IPS-18c (cell line): Measurements from ENCODE around the gene STK32A.

Source experiments
- H3K4me3 ChIP-seq: 2 replicates; pipeline ENCODE4 v1.7.0; 2013; ENCODE audit warnings: low read depth, mild to moderate bottlenecking, low read length, moderate library complexity; ENCODE audit not compliant: insufficient read depth
- H3K9me3 ChIP-seq: one replicate; pipeline ENCODE4 v1.6.1; 2013; ENCODE audit warnings: mild to moderate bottlenecking, low read length, moderate library complexity; ENCODE audit not compliant: control insufficient read depth, insufficient read depth

Gene STK32A

DNA sequence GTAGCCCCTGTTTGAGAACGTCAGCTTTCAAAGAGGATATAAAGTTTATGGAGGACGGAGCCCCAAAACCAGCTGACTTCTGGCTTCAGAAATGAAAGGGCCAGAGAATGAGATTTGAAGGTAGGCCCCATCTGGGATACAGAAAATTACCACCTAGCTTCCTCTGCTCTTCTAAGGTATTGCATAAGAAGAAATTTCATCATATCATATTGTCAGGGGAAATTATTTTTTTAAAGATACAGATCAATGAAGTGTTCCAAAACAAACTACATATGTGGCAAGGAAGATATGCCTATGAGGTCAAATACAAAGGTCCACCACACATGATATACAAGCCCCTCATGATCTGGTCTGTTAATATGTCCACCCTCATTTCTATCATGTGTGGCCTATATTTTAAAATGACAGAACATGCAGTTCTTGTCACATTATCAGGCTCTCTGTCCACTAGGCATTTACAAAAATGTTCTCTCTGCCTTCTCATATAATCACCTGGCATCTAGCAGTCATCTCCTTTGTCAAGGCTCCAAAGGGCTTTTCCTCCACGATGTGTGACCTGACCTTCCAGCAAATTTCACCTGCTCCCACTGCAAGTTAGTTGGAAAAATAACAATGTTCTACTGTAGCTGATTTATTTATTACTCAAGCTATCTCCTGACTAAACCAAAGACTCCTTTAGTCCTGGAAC lies 192.0 kb downstream of the STK32A start:
- H3K9me3 ChIP-seq: no peaks in the 10 kb centered on the region
- H3K4me3 ChIP-seq: no peak overlapping the region

GRCh38 chr5:147427521-147428401 lies 192.9 kb downstream of the STK32A start:
- H3K9me3 ChIP-seq: no peaks in the 10 kb centered on the region

DNA sequence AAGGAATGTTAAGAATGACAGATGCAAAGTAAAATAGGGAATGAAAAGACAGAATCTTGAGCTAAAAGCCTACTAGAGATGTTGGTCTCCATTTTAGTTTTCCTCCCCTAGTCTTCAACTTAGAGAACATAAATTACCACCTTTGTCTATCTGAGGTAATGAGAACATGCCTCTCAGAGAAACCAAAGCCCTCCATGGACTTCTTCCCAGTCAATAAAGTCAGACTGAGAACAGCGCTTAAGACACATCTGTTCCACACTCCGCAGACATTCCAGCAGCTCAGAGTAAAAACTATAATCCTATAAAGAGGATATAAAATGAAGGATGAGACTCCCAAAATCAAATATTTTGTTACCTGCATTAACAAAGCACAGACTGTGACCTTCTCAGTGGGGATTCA lies 195.8 kb downstream of the STK32A start:
- Histone ChIP-seq H3K9me3 (no peaks in the 10 kb centered on the region), H3K4me3 (no peak overlapping the region)

More at GRCh38 chr5:147427521-147428401, 192.9 kb downstream of the STK32A start:
- no peak overlapping the region for H3K4me3 ChIP-seq

GRCh38 chr5:147431586-147431985 lies 196.8 kb downstream of the STK32A start:
- Histone ChIP-seq H3K9me3 (no peaks in the 10 kb centered on the region), H3K4me3 (no peak overlapping the region)

GRCh38 chr5:147432323-147432722 lies 197.5 kb downstream of the STK32A start:
- Histone ChIP-seq H3K9me3 (no peaks in the 10 kb centered on the region), H3K4me3 (no peak overlapping the region)

GRCh38 chr5:147434049-147434448 lies 199.2 kb downstream of the STK32A start:
- H3K4me3 ChIP-seq: no peak overlapping the region
- H3K9me3 ChIP-seq: no peaks in the 10 kb centered on the region

GRCh38 chr5:147436596-147436995 lies 201.8 kb downstream of the STK32A start:
- no peak overlapping the region for H3K4me3 ChIP-seq
- H3K9me3 ChIP-seq: no peaks in the 10 kb centered on the region

DNA sequence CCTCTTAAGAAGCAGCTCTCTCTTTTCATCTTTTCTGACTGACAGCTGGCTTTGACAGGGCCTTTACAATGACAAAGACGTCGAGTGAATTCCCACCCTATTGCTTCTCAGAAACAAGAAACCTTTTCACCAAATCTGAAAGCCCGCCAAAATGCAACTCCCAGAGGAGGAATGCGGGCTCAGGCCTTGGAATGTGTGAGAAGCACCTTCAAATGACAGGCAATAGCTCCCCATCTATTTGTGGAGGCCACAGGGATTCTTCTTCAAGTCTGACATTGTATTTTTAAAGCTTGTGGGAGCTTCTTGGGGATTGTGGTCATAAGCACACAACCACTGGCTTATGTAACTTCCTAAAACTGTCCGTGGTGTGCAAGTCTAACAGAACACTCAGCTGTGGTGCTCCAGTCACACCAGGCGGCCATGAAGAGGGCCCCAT lies 202.4 kb downstream of the STK32A start:
- H3K4me3 ChIP-seq: no peak overlapping the region
- no peaks in the 10 kb centered on the region for H3K9me3 ChIP-seq
